ENCODE results near the gene SSNA1.

GRCh38 chr9:137221095-137221505, 32.6 kb downstream of the SSNA1 start:
- TF ChIP-seq CTCF (IDR thresholded peaks at IDR 0.05) = no peak
- TF ChIP-seq POLR2A (IDR thresholded peaks at IDR 0.05) = no peak
